CD4-positive, alpha-beta T cell (primary cell): Measurements from ENCODE around the gene FGF22. TPM values are rescaled to one million over a fixed set of nuclear protein-coding genes. Genes with fewer than 3 reads are reported as not detected.

Experiments used
- ATAC-seq: fragments of 200-7000 bp; cut with Tn5 transposase; one replicate; pipeline ENCODE4 v1.10.0; 2022; ENCODE audit warnings: mild to moderate bottlenecking; ENCODE audit not compliant: poor library complexity
- CTCF ChIA-PET: fragments of 350-600 bp; sonication (Branson Sonifier 250); formaldehyde crosslinking; loops from one replicate; lab custom pipeline; 2021; ENCODE audit warnings: antibody characterized with exemption, inconsistent platforms; lab: Charles Lee
- POLR2A ChIA-PET: fragments of 350-600 bp; sonication (Branson Sonifier 250); formaldehyde crosslinking; loops from one replicate; lab custom pipeline; 2021; ENCODE audit warnings: antibody characterized with exemption, inconsistent platforms; lab: Charles Lee
- DNase-seq, 14 experiments: peaks; one replicate each; pipeline ENCODE4 v3.0.0-alpha.2; 2013 to 2020; ENCODE audit warnings: mixed read lengths in 2 of 14
- H3K27ac ChIP-seq, 2 donors: one replicate each; pipeline versions ENCODE4 v1.5.1 to v1.7.0; 2013; ENCODE audit warnings: low read length in 2 of 2, low read depth in 1 of 2, mild to moderate bottlenecking in 1 of 2
- H3K27me3 ChIP-seq, 2 experiments: 1 replicate in 1 of 2; 2 replicates in 1 of 2; pipeline versions ENCODE4 v1.6.1 to v1.7.0; 2013; ENCODE audit warnings: low read length in 2 of 2, control low read depth in 1 of 2, mild to moderate bottlenecking in 1 of 2, moderate library complexity in 1 of 2; ENCODE audit not compliant: insufficient read depth in 2 of 2, control insufficient read depth in 1 of 2
- H3K36me3 ChIP-seq: one replicate; pipeline ENCODE4 v1.6.1; 2013; ENCODE audit warnings: low read length, control low read depth; ENCODE audit not compliant: insufficient read depth
- H3K4me1 ChIP-seq: one replicate; pipeline ENCODE4 v1.6.1; 2013; ENCODE audit warnings: low read length, control low read depth; ENCODE audit not compliant: insufficient read depth
- H3K4me3 ChIP-seq: one replicate; pipeline ENCODE4 v1.5.1; 2013; ENCODE audit warnings: mild to moderate bottlenecking, low read length, moderate library complexity
- H3K9me3 ChIP-seq, 2 experiments: 1 replicate in 1 of 2; 2 replicates in 1 of 2; pipeline versions ENCODE4 v1.6.1 to v1.7.0; 2013; ENCODE audit warnings: low read length in 2 of 2, mild to moderate bottlenecking in 2 of 2, control low read depth in 1 of 2, moderate library complexity in 1 of 2; ENCODE audit not compliant: control insufficient read depth in 1 of 2, insufficient read depth in 1 of 2
- H3K27ac Mint-ChIP-seq: one replicate; pipeline ENCODE4 v1.8.0; 2020; ENCODE audit warnings: mixed read lengths
- H3K27me3 Mint-ChIP-seq: one replicate; pipeline ENCODE4 v1.8.0; 2021; ENCODE audit warnings: mixed read lengths
- H3K36me3 Mint-ChIP-seq: one replicate; pipeline ENCODE4 v1.8.0; 2021; ENCODE audit warnings: low read depth, mixed read lengths
- H3K4me1 Mint-ChIP-seq: one replicate; pipeline ENCODE4 v1.8.0; 2021; ENCODE audit warnings: low read depth, mixed read lengths
- H3K4me3 Mint-ChIP-seq: one replicate; pipeline ENCODE4 v1.8.0; 2020; ENCODE audit warnings: mild to moderate bottlenecking, mixed read lengths
- H3K9me3 Mint-ChIP-seq: one replicate; pipeline ENCODE4 v1.8.0; 2020; ENCODE audit warnings: mixed read lengths
- intact Hi-C, 2 experiments: fragments of 100-400 bp; cut with DNase I in 1 of 2; cut with micrococcal nuclease in 1 of 2; formaldehyde crosslinking; loops; one replicate each; pipeline versions ENCODE4 v1.15.1 to v1.9.0; 2023 to 2025; cut with DNase I, micrococcal nuclease
- total RNA-seq, 174 experiments: library from RNA in 2 of 174; stranded (reverse) in 2 of 174; gene quantifications; one replicate each; pipeline ENCODE4 v1.2.3 and lab custom pipeline; 2021 to 2026
- TF ChIP-seq, protein P1 (sequence below): fragments of 200-600 bp; IDR thresholded peaks from one replicate; pipeline ENCODE4 v1.8.0; 2022; ENCODE audit warnings: antibody characterized with exemption, mild to moderate bottlenecking

Gene FGF22
- total RNA-seq, 2 experiments from 2014 or later, result 0.42 to 0.49 TPM

DNA sequence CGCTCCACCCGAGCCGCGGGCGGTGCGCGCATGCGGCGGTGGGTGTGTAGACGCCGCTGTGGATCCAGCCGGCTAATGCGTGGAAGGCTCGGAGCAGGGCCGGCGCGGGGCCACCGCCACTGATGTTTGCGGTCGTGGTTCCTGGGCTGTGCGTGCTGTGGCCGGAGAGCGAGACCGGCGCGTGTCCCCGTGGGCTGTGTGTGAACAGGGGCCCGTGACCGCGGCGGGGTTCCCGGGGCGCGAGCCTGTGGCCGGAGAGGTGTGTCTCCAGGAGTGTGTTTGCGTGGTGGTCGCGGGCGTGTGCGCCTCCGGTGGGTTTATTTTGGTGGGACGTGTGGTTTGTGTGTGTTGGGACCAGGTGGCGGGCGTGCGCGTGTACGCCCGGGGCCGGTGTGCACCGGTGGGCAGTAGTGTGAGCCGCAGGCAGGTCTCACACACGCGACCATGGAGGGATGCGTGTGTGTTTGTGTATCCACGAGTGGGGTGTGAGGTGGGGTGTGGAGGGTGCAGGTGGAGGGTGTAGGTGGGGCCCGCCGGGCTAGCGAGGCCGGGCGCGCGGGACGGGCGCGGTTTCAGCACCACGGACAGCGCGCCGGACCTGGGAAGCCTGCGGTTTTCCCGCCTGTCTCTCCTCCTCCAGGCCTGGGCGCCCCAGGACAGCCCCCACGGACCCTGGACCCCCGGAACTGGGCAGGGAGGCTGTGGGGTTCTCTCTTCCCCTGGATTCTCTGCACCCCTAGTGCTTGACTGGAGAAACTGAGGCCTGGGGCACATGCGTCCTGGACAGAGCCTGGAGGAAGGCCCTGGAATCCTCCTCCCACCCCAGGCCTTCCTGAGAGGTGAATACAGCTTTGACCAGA lies 48.4 kb upstream of the FGF22 start:
- CTCF ChIA-PET, result no interaction called here
- Mint-ChIP-seq H3K4me3 (peak overlapping the region; percentile 38), H3K9me3 (no peaks in the 10 kb centered on the region), H3K36me3 (no peaks in the 10 kb centered on the region), H3K4me1 (peaks cover 5% of the 10 kb centered on the region), H3K27ac (no peak overlapping the region), H3K27me3 (peaks cover 25% of the 10 kb centered on the region)
- peaks cover 0 to 25% of the 10 kb centered on the region in 2 experiments for H3K9me3 ChIP-seq
- no peak overlapping the region for H3K4me3 ChIP-seq
- TF ChIP-seq, protein P1, sequence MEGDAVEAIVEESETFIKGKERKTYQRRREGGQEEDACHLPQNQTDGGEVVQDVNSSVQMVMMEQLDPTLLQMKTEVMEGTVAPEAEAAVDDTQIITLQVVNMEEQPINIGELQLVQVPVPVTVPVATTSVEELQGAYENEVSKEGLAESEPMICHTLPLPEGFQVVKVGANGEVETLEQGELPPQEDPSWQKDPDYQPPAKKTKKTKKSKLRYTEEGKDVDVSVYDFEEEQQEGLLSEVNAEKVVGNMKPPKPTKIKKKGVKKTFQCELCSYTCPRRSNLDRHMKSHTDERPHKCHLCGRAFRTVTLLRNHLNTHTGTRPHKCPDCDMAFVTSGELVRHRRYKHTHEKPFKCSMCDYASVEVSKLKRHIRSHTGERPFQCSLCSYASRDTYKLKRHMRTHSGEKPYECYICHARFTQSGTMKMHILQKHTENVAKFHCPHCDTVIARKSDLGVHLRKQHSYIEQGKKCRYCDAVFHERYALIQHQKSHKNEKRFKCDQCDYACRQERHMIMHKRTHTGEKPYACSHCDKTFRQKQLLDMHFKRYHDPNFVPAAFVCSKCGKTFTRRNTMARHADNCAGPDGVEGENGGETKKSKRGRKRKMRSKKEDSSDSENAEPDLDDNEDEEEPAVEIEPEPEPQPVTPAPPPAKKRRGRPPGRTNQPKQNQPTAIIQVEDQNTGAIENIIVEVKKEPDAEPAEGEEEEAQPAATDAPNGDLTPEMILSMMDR, result no peak
- no peak overlapping the region for H3K27ac ChIP-seq
- ATAC-seq (no peak), DNase-seq (no peak)
- POLR2A ChIA-PET, result no interaction called here
- H3K36me3 ChIP-seq, result no peaks in the 10 kb centered on the region
- H3K4me1 ChIP-seq, result peaks cover 32% of the 10 kb centered on the region
- intact Hi-C loops, result no loop called here
- peaks cover 25 to 30% of the 10 kb centered on the region in 2 experiments for H3K27me3 ChIP-seq

DNA sequence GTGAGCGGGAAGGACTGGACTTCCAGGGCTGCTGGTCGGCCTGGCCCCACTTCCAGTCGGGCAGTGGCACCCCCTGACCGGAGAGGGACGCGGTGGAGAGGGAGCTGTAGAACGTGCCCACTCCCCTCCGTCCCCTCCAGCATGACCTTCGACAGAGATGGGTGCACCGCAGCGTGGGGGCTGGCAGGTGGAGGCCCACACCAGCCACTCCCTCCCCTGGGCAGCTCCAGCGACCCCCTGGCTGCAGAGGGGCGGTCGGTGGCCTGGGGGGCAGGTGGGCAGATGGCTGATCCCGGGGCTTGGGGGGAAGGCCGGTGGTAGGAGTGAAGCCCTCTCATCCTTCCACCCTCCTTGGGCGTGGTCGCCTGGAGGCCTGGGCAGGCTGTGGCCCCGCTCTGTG lies 47.6 kb upstream of the FGF22 start:
- Mint-ChIP-seq H3K27ac (no peak overlapping the region), H3K27me3 (peaks cover 25% of the 10 kb centered on the region), H3K4me1 (peaks cover 5% of the 10 kb centered on the region), H3K36me3 (no peaks in the 10 kb centered on the region), H3K9me3 (no peaks in the 10 kb centered on the region), H3K4me3 (peak overlapping the region; percentile 25)
- H3K4me3 ChIP-seq, result no peak overlapping the region
- intact Hi-C loops, result no loop called here
- ChIA-PET POLR2A (no interaction called here), CTCF (no interaction called here)
- no peak for ATAC-seq
- H3K9me3 ChIP-seq, result peaks cover 0 to 25% of the 10 kb centered on the region in 2 experiments
- TF ChIP-seq, protein P1, result no peak
- H3K27ac ChIP-seq, result no peak overlapping the region
- DNase-seq, result no peak
- peaks cover 25 to 30% of the 10 kb centered on the region in 2 experiments for H3K27me3 ChIP-seq
- H3K4me1 ChIP-seq, result peaks cover 32% of the 10 kb centered on the region
- no peaks in the 10 kb centered on the region for H3K36me3 ChIP-seq

DNA sequence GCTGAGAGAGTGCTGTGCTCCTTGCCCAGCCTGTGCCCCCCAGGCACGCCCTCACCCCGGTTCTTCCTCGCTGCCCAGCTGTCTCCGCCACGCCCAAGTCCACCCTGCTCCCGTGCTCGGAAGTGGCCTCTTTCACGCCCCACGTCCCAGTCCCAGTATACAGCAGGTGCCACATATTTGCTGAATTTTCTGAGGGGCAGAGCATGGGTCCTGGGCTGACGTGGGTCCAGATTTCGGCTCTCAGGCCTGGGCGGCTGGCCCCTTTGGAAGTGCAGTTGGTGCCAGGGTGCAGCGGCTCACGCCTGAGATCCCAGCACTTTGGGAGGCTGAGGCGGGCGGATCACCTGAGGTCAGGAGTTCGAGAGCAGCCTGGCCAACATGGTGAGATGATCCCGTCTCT lies 46.6 kb upstream of the FGF22 start:
- intact Hi-C loops, result no loop called here
- ATAC-seq (no peak), DNase-seq (no peak)
- no peaks in the 10 kb centered on the region for H3K9me3 Mint-ChIP-seq
- peak overlapping the region; percentile 20 for H3K4me3 Mint-ChIP-seq
- H3K4me3 ChIP-seq, result no peak overlapping the region
- peaks cover 0 to 26% of the 10 kb centered on the region in 2 experiments for H3K9me3 ChIP-seq
- TF ChIP-seq, protein P1, result no peak
- peaks cover 28% of the 10 kb centered on the region for H3K4me1 ChIP-seq
- ChIA-PET CTCF (no interaction called here), POLR2A (no interaction called here)
- no peaks in the 10 kb centered on the region for H3K36me3 Mint-ChIP-seq
- no peak overlapping the region for H3K27ac Mint-ChIP-seq
- peaks cover 22 to 29% of the 10 kb centered on the region in 2 experiments for H3K27me3 ChIP-seq
- H3K27me3 Mint-ChIP-seq, result peaks cover 22% of the 10 kb centered on the region
- H3K4me1 Mint-ChIP-seq, result peaks cover 2% of the 10 kb centered on the region
- H3K27ac ChIP-seq, result no peak overlapping the region
- H3K36me3 ChIP-seq, result no peaks in the 10 kb centered on the region
